ENCODE data around the gene PTPN20.

The PTPN20 gene

GRCh38 chr10:47012214-47012613 is 101.0 kb downstream of the PTPN20 start:
- H3K4me3 ChIP-seq (ENCODE audit: low read depth, low read length) = no peak overlapping the region
- no peak for DNase-seq (ENCODE audit: low read depth)
- no peak for TF ChIP-seq CTCF (IDR thresholded peaks at IDR 0.05; ENCODE audit: low read depth, low read length, missing control alignments)

GRCh38 chr10:47013507-47014154 is 102.4 kb downstream of the PTPN20 start:
- H3K4me3 ChIP-seq (ENCODE audit: low read depth, low read length) = no peak overlapping the region
- no peak for DNase-seq (ENCODE audit: low read depth)
- TF ChIP-seq CTCF (IDR thresholded peaks at IDR 0.05; ENCODE audit: low read depth, low read length, missing control alignments) = no peak

- H3K4me3 ChIP-seq (ENCODE audit: low read depth, low read length) = no peak overlapping the region
- DNase-seq (ENCODE audit: low read depth) = no peak
- TF ChIP-seq CTCF (IDR thresholded peaks at IDR 0.05; ENCODE audit: low read depth, low read length, missing control alignments) = no peak
Observed at GRCh38 chr10:47015404-47015803, 104.2 kb downstream of the PTPN20 start.

- H3K4me3 ChIP-seq (ENCODE audit: low read depth, low read length) = no peak overlapping the region
- TF ChIP-seq CTCF (IDR thresholded peaks at IDR 0.05; ENCODE audit: low read depth, low read length, missing control alignments) = no peak
- no peak for DNase-seq (ENCODE audit: low read depth)
Observed at GRCh38 chr10:47016564-47016963, 105.3 kb downstream of the PTPN20 start.

- DNase-seq (ENCODE audit: low read depth) = no peak
Observed at GRCh38 chr10:47018026-47018735, 107.0 kb downstream of the PTPN20 start.

More at GRCh38 chr10:47018026-47018735, 107.0 kb downstream of the PTPN20 start:
- H3K4me3 ChIP-seq (ENCODE audit: low read depth, low read length) = no peak overlapping the region
- no peak for TF ChIP-seq CTCF (IDR thresholded peaks at IDR 0.05; ENCODE audit: low read depth, low read length, missing control alignments)

Data from GM12864 (cell line).